ENCODE measurements around the gene CACFD1.

Gene CACFD1

DNA sequence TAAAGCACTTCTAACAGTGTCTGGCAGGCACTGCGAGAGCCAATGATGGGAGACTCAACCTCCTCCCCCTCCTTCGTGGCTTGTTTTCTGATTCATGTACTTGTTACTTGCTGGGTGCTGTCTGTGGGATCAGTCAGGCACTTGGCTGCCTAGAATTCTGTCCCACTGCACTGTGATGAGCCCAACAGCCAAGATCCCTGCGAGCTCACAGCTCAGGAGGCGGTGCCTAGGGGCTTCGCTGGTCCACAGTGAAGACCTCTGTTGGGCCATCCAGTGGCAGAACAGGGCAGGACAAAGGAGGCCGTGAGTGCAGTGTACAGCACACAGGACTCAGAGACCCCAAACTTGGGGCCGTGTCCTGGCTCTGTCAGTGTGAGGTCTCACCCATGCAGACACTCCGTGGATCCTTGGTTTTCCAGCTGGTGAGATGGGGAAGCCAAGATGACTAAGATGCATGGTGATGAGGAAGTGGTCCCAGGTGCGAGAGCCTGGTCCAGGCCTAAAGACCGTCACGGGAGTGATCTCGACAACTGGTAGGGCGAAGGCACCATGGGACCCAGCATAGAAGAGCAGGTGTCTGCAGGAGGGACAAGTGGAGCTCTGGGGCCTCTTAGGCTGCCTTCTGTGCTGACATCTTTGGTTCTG lies 45.5 kb downstream of the CACFD1 start:
- peak overlapping the region in 1 of 2 donors; percentile 78 for H3K27ac ChIP-seq
- no peak for DNase-seq (ENCODE audit: low spot score)
- H3K4me3 ChIP-seq: no peak overlapping the region
- TF ChIP-seq, protein P1, sequence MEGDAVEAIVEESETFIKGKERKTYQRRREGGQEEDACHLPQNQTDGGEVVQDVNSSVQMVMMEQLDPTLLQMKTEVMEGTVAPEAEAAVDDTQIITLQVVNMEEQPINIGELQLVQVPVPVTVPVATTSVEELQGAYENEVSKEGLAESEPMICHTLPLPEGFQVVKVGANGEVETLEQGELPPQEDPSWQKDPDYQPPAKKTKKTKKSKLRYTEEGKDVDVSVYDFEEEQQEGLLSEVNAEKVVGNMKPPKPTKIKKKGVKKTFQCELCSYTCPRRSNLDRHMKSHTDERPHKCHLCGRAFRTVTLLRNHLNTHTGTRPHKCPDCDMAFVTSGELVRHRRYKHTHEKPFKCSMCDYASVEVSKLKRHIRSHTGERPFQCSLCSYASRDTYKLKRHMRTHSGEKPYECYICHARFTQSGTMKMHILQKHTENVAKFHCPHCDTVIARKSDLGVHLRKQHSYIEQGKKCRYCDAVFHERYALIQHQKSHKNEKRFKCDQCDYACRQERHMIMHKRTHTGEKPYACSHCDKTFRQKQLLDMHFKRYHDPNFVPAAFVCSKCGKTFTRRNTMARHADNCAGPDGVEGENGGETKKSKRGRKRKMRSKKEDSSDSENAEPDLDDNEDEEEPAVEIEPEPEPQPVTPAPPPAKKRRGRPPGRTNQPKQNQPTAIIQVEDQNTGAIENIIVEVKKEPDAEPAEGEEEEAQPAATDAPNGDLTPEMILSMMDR (IDR thresholded peaks at IDR 0.05): no peak

DNA sequence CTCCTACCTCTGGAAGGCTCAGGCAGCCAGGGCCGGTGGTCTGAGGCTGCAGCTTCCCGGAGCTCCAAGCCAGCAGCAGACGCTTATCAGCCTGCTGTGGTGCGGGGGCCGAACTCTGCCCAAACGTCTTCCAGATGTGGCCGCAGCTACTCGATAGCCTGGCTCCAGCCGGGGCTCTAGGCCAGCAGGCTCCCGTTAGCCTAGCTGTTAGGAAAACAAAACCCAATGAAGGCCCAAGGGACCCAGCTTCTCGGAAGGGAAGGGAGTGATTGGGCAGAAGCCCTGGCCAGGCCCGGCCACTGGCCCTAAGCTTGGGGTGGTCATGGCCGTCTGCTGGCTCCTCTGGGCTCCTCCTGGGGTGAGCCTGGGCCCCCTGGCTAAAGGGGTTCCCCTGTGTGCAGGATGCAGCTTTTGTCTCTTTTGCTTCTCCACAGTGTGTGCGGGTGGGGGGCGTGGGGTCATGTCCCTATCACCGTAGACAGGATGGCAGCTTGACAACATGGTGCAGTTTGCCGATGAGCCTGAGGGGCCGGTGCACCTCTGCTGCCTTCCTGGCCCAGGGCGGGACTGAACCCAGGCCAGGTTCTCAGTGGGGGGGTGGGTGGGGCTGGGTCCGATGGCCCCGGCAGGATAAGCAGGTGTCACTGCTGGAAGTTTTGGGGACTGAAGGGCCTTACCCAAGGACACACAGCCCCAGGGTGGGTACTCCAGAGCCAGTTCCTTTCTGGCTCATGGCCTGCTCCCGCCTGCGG lies 46.3 kb downstream of the CACFD1 start:
- DNase-seq (ENCODE audit: low spot score): peak; percentile 89

DNA sequence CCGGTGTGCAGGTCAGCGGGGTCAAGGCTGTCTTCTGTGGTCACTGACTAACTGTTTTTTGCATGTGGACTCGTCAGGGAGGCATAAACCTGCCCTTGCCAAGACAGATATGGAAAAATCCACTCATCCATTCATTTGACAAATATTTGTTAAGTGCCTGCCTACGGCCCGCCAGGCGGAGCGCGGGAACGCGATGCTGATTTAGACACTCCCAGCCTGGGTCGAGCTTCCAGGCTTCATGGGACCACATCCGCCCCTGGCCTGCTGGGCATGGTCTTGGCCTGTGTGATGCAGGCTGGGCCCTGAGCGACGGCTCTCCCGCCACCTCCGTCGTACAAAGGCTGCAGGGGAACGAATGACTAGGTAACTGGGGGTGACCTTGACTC lies 46.9 kb downstream of the CACFD1 start:
- DNase-seq (ENCODE audit: low spot score): peak; percentile 87
- TF ChIP-seq, protein P1 (IDR thresholded peaks at IDR 0.05): no peak
- no peak overlapping the region for H3K4me3 ChIP-seq
- peak overlapping the region in 1 of 2 donors; percentile 78 for H3K27ac ChIP-seq

More for the DNA sequence above, 46.3 kb downstream of the CACFD1 start:
- TF ChIP-seq, protein P1 (IDR thresholded peaks at IDR 0.05): no peak
- peak overlapping the region; percentile 11 for H3K4me3 ChIP-seq
- peak overlapping the region in 1 of 2 donors; percentile 78 for H3K27ac ChIP-seq

DNA sequence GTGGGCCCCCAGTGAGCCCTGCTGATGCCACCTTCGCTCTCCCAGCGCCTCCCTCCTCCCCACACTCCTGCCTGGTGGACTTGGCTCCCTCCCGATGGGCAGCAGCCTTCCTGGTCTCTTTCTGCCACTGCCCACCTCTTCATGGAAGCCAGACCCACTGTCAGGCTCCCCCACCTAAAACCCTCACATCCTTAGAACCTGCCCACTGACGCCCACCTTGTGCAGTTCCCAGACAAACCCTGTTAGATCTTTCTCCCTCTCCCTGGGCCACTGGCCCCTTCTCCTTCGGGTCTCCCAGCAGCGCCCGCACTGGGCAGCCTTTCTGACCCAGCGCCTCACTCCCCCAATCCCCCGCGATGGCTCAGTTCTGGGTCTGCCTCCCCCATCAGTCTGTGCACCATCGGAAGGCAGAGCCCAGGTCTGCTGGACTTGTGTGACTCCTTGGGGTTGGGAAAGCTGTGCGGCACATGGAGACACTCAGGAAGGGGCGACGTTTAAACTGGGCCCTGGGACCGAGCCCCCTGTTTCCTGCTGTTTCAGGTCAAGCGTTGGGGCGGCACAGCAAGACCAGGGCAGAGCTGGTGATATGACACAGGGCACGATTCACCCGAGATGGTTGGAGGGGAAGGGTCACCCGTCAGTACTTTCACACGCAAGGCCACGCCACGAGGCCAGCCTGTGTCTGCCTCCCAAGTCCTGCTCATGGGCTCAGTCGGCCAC lies 47.6 kb downstream of the CACFD1 start:
- TF ChIP-seq, protein P1 (IDR thresholded peaks at IDR 0.05): no peak
- Histone ChIP-seq H3K4me3 (no peak overlapping the region), H3K27ac (peak overlapping the region in 1 of 2 donors; percentile 78)
- DNase-seq (ENCODE audit: low spot score): no peak

DNA sequence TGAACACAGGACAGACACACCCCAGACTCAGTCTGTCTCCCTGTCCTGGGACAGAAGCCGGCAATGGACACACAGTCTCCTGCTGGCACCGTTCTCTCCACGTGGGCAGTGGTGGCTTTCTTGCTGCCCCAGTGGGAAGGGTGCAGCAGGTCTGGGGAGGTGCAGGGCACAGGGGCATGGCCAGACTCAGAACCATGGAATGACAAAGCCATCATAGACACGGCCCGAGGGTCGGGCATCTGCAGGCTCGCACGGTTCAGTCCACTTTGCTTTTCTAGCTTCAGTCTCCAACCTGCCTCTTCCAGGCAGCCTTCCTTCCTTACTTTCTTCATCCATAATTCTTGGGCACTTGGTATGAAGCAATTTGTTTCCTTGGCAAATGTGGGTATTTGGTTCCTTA lies 48.3 kb downstream of the CACFD1 start:
- Histone ChIP-seq H3K4me3 (no peak overlapping the region), H3K27ac (peak overlapping the region in 1 of 2 donors; percentile 78)
- DNase-seq (ENCODE audit: low spot score): no peak
- TF ChIP-seq, protein P1 (IDR thresholded peaks at IDR 0.05): no peak

DNA sequence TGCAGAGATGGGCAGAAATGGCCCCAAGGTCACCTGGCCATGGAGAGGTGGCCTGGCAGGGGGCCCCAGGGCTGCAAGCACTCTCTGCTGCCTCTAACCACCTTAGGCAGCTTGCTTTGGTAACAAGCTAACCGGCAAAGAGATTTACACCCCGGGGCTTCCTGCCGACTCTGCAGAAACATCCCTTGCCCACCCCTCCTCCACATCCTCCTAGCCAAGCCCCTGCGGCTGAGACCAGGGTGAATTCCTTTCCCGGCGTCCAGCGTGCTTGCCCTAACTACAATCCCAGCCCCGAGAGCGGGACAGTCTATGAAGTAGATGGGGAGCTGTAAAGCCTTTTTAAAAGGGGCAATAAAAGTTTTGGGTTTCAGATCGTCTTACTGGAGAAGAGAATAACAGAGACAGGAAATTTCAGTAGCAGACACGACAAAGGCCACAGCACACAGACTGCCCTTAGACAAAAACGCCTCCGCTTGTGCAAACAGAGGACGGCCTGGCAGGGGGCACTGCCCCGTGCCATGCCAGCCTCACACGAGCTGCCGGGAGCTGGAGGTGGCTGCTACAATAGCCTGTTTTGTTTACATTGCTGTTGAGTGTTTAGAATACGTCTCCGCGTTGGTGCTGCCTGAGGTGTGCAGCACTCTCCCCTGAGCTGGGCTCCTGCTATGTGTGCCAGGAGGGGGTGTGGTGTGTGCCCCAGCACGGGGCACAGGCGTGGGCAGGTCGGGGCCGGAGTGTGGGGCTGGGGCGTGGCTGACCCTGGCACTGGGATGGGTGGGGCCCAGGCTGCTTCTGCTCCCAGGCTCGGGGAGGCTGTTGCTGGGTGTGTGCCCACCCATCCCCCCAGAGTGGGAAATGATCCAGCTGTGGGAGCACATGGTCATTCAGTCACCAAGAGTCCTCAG lies 49.7 kb downstream of the CACFD1 start:
- TF ChIP-seq, protein P1 (IDR thresholded peaks at IDR 0.05): no peak
- no peak for DNase-seq (ENCODE audit: low spot score)
- Histone ChIP-seq H3K27ac (peak overlapping the region in 1 of 2 donors; percentile 40), H3K4me3 (peak overlapping the region; percentile 25)

All from coronary artery (tissue), 2 donors.